Spinal cord (tissue), 10 donors: Measurements from ENCODE around the gene YBEY. TPM values are rescaled to one million over a fixed set of nuclear protein-coding genes. Genes with fewer than 3 reads are reported as not detected.

Source experiments
- DNase-seq, 6 donors: peaks; one replicate each; pipeline versions ENCODE4 v3.0.0 to v3.0.0-alpha.2; 2013 to 2015; ENCODE audit warnings: low spot score in 6 of 6, low read depth in 4 of 6
- H3K27ac ChIP-seq: one replicate; pipeline ENCODE4 v1.5.1; 2013; ENCODE audit warnings: low read depth, low read length, control low read depth
- H3K27me3 ChIP-seq: one replicate; pipeline ENCODE4 v1.6.1; 2013; ENCODE audit warnings: low read length; ENCODE audit not compliant: control insufficient read depth, insufficient read depth
- H3K36me3 ChIP-seq: one replicate; pipeline ENCODE4 v1.6.1; 2013; ENCODE audit warnings: low read length; ENCODE audit not compliant: control insufficient read depth, insufficient read depth
- H3K4me1 ChIP-seq: one replicate; pipeline ENCODE4 v1.6.1; 2013; ENCODE audit warnings: low read length; ENCODE audit not compliant: control insufficient read depth, insufficient read depth
- H3K4me3 ChIP-seq: one replicate; pipeline ENCODE4 v1.5.1; 2013; ENCODE audit warnings: low read depth, low read length, control low read depth
- H3K9me3 ChIP-seq: one replicate; pipeline ENCODE4 v1.6.1; 2013; ENCODE audit warnings: low read length; ENCODE audit not compliant: control insufficient read depth, insufficient read depth
- WGBS: methylation state at CpG from one replicate; pipeline ENCODE4 v1.1.5; 2013; ENCODE audit warnings: missing lambda C conversion rate; ENCODE audit not compliant: insufficient coverage; 5-methylcytosine and 5-hydroxymethylcytosine counted together
- polyA plus RNA-seq, 2 donors: library from polyadenylated mRNA; unstranded; fragments of 120-200 nt; gene quantifications; one replicate each; pipeline ENCODE4 v1.2.1, GENCODE V29; 2013; ENCODE audit not compliant: insufficient read length in 2 of 2
- total RNA-seq, 2 donors: library from RNA; depleted of rRNA in 1 of 2; stranded (reverse); fragments of 120-200 nt in 1 of 2; fragments of >200 nt in 1 of 2; gene quantifications; one replicate each; pipeline versions ENCODE4 v1.2.3 to v1.2.4, GENCODE V29; 2013 to 2014
- donor health status: healthy.

The YBEY gene
- total and polyA plus RNA-seq, 4 donors, result 11.5 to 22.8 (median 20.3) TPM

GRCh38 chr21:46334351-46335140 lies 48.4 kb downstream of the YBEY start:
- WGBS, result 94% methylated on average over 10 of the region's 12 CpGs
- H3K4me3 ChIP-seq, result no peak overlapping the region
- H3K9me3 ChIP-seq, result no peaks in the 10 kb centered on the region
- H3K36me3 ChIP-seq, result peaks cover 72% of the 10 kb centered on the region
- no peaks in the 10 kb centered on the region for H3K4me1 ChIP-seq
- no peak for DNase-seq
- H3K27me3 ChIP-seq, result no peaks in the 10 kb centered on the region
- no peak overlapping the region for H3K27ac ChIP-seq

DNA sequence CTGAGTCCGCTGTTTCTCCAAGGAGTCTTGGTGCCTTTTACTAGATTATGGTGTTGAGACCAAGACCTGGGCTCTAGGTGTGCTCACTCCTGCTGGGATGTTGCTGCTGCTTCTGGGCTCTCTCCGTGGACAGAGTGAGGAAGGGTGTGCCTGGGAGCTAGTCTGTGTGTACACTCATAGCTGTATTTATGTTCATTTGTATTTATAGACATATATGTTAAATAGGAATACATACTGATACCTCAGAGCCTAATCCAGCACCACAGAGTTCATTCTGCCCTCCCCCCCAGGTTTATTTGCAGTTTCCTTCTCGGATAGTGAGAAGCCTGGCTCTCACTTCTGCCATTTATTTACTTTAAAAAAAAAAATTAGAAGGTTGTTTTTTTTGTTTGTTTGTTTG lies 50.5 kb downstream of the YBEY start:
- WGBS, result 100% methylated on average over 1 of the region's 3 CpGs
- Histone ChIP-seq H3K27ac (no peak overlapping the region), H3K36me3 (peaks cover 64% of the 10 kb centered on the region)

DNA sequence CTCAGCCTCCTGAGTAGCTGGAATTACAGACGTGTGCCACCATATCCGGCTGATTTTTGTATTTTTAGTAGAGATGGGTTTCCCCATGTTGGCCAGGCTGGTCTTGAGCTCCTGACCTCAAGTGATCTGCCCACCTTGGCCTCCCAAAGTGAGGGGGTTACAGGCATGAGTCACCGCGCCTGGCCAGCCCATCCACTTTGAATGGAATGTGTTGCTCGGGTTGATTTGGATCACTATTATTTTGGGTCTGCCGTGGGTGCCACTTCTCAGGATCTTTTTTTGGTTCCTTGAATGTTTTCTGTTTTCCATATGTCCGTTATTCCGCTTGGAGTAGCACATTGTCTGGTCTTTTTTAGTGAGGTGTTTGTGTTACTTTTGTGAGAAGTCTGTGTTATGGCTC lies 54.9 kb downstream of the YBEY start:
- no peak overlapping the region for H3K4me3 ChIP-seq
- no peaks in the 10 kb centered on the region for H3K9me3 ChIP-seq
- no peaks in the 10 kb centered on the region for H3K27me3 ChIP-seq
- no peak overlapping the region for H3K27ac ChIP-seq
- H3K4me1 ChIP-seq, result no peaks in the 10 kb centered on the region
- peaks cover 63% of the 10 kb centered on the region for H3K36me3 ChIP-seq
- DNase-seq, result no peak
- 64% methylated on average over 6 of the region's 8 CpGs for WGBS

More for the DNA sequence above, 50.5 kb downstream of the YBEY start:
- no peak overlapping the region for H3K4me3 ChIP-seq
- DNase-seq, result no peak
- H3K9me3 ChIP-seq, result no peaks in the 10 kb centered on the region
- no peaks in the 10 kb centered on the region for H3K4me1 ChIP-seq
- no peaks in the 10 kb centered on the region for H3K27me3 ChIP-seq

- no peaks in the 10 kb centered on the region for H3K9me3 ChIP-seq
- H3K4me3 ChIP-seq, result no peak overlapping the region
- peaks cover 63% of the 10 kb centered on the region for H3K36me3 ChIP-seq
- no peak for DNase-seq
- no peaks in the 10 kb centered on the region for H3K27me3 ChIP-seq
- H3K4me1 ChIP-seq, result no peaks in the 10 kb centered on the region
- no peak overlapping the region for H3K27ac ChIP-seq
- WGBS, result 89% methylated on average over 16 of the region's 20 CpGs
Observed at GRCh38 chr21:46344219-46344915, 58.2 kb downstream of the YBEY start.

GRCh38 chr21:46345861-46346260 lies 59.7 kb downstream of the YBEY start:
- H3K9me3 ChIP-seq, result no peaks in the 10 kb centered on the region
- WGBS, result 96% methylated on average over 13 of the region's 14 CpGs
- H3K4me1 ChIP-seq, result no peaks in the 10 kb centered on the region
- H3K36me3 ChIP-seq, result peaks cover 72% of the 10 kb centered on the region
- no peaks in the 10 kb centered on the region for H3K27me3 ChIP-seq
- H3K4me3 ChIP-seq, result no peak overlapping the region
- no peak overlapping the region for H3K27ac ChIP-seq
- no peak for DNase-seq

DNA sequence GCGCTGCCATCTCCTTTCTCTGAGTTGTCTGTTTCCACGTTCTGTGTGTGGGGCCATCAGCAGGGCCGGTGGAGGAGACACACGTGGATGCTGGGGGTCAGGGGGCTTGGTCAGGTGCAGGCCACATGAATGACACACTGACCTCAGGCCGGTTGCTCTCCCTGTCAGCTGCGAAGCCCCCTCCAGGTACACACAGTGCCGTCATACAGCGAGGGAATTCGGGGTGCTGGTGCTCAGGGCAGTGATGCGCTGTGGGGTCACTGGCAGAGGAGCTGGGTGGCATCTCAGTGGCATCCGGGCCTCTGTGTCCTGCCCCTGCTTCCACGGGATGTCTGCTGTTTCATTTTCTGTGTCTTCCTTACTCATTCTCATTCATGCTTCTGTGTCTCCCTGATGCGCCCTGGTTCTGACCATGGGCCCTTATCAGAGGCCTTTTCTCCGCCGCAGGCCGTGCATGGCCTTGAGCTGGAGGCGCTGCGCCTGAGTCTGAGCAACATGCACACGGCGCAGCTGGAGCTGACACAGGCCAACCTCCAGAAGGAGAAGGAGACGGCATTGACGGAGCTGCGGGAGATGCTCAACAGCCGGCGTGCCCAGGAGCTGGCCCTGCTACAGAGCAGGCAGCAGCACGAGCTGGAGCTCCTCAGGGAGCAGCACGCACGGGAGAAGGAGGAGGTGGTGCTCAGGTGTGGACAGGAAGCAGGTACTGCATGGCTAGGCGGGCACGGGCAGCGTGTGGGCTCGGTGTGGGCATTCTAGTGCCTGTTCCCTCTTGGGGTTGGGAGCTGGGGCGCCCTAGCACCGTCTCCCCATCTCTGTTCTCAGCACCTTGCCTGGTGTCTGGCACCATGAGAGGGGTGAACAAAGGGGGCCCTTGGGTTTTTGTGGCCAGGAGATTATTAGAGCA lies 60.4 kb downstream of the YBEY start:
- Histone ChIP-seq H3K4me1 (no peaks in the 10 kb centered on the region), H3K36me3 (peaks cover 77% of the 10 kb centered on the region), H3K9me3 (no peaks in the 10 kb centered on the region), H3K4me3 (no peak overlapping the region), H3K27me3 (no peaks in the 10 kb centered on the region), H3K27ac (no peak overlapping the region)
- DNase-seq, result no peak
- 92% methylated on average over 33 of the region's 34 CpGs for WGBS

GRCh38 chr21:46347203-46347550 lies 61.0 kb downstream of the YBEY start:
- Histone ChIP-seq H3K36me3 (peaks cover 77% of the 10 kb centered on the region), H3K27me3 (no peaks in the 10 kb centered on the region), H3K4me1 (no peaks in the 10 kb centered on the region), H3K9me3 (no peaks in the 10 kb centered on the region), H3K27ac (no peak overlapping the region), H3K4me3 (no peak overlapping the region)
- WGBS, result 88% methylated on average over 5 of the region's 10 CpGs
- DNase-seq, result no peak

Other genes starting within 250 kb of the YBEY start
- gene COL6A2, start 188.2 kb upstream of the YBEY start, total RNA-seq, result 100 to 1,000 TPM; 190 to 466 TPM
- gene COL6A2, start 188.2 kb upstream of the YBEY start, polyA plus RNA-seq, result 100 to 1,000 TPM in 1 of 2 donors, 10 to 100 TPM in 1; 88.8 to 179 TPM
- gene FTCD, start 130.8 kb upstream of the YBEY start, total RNA-seq, result 1 to 10 TPM in 1 of 2 donors, under 1 TPM in 1; 0.50 to 1.4 TPM
- gene FTCD, start 130.8 kb upstream of the YBEY start, polyA plus RNA-seq, result 1 to 10 TPM; 5.3 to 6.0 TPM
- gene SPATC1L, start 101.9 kb upstream of the YBEY start, total RNA-seq, result 1 to 10 TPM; 4.8 to 9.9 TPM
- gene SPATC1L, start 101.9 kb upstream of the YBEY start, polyA plus RNA-seq, result 10 to 100 TPM; 16.2 to 32.3 TPM
- gene LSS, start 57.6 kb upstream of the YBEY start, total RNA-seq, result 10 to 100 TPM; 55.6 to 78.2 TPM
- 100 to 1,000 TPM; 152 to 167 TPM for gene LSS, start 57.6 kb upstream of the YBEY start, polyA plus RNA-seq
- 10 to 100 TPM; 62.0 to 70.9 TPM for gene MCM3AP, start 731 bp upstream of the YBEY start, total RNA-seq
- 10 to 100 TPM; 71.5 to 80.8 TPM for gene MCM3AP, start 731 bp upstream of the YBEY start, polyA plus RNA-seq
- gene C21orf58, start 37.5 kb downstream of the YBEY start, total RNA-seq, result 1 to 10 TPM; 2.9 to 8.0 TPM
- gene C21orf58, start 37.5 kb downstream of the YBEY start, polyA plus RNA-seq, result 10 to 100 TPM; 11.1 to 15.4 TPM
- 10 to 100 TPM; 18.4 to 22.3 TPM for gene PCNT, start 37.8 kb downstream of the YBEY start, total RNA-seq
- gene PCNT, start 37.8 kb downstream of the YBEY start, polyA plus RNA-seq, result 10 to 100 TPM; 37.5 to 47.4 TPM
- gene DIP2A, start 172.5 kb downstream of the YBEY start, total RNA-seq, result 10 to 100 TPM; 41.2 to 44.5 TPM
- 10 to 100 TPM; 42.0 to 69.6 TPM for gene DIP2A, start 172.5 kb downstream of the YBEY start, polyA plus RNA-seq